Measurements from ENCODE around the gene BCLAF3. TPM values are rescaled to one million over a fixed set of nuclear protein-coding genes. Genes with fewer than 3 reads are reported as not detected.

BCLAF3 gene
- total RNA-seq, 2 experiments from 2014 or later: 2.9 to 3.2 TPM

- no peak for DNase-seq
- ATAC-seq: no peak
- POLR2A ChIA-PET: no interaction called here
Measured at GRCh38 chrX:19960913-19961312, 29.9 kb downstream of the BCLAF3 start.

GRCh38 chrX:19958552-19959486, 32.0 kb downstream of the BCLAF3 start:
- peaks cover 10% of the 10 kb centered on the region for H3K4me1 Mint-ChIP-seq (ENCODE audit: low read depth)
- no peak overlapping the region for H3K4me3 Mint-ChIP-seq
- H3K27me3 Mint-ChIP-seq: no peaks in the 10 kb centered on the region
- intact Hi-C loops (cut with micrococcal nuclease): no loop called here
- DNase-seq (no peak), ATAC-seq (no peak)
- ChIA-PET POLR2A (no interaction called here), CTCF (no interaction called here)
- TF ChIP-seq CTCF (IDR thresholded peaks at IDR 0.05): no peak
- H3K36me3 Mint-ChIP-seq (ENCODE audit: low read depth): peaks cover 4% of the 10 kb centered on the region
- no peaks in the 10 kb centered on the region for H3K9me3 Mint-ChIP-seq
- H3K27ac Mint-ChIP-seq: no peak overlapping the region

More at GRCh38 chrX:19960913-19961312, 29.9 kb downstream of the BCLAF3 start:
- Mint-ChIP-seq H3K27ac (no peak overlapping the region), H3K36me3 (ENCODE audit: low read depth) (peaks cover 13% of the 10 kb centered on the region), H3K9me3 (no peaks in the 10 kb centered on the region), H3K4me1 (ENCODE audit: low read depth) (peaks cover 23% of the 10 kb centered on the region), H3K4me3 (no peak overlapping the region), H3K27me3 (no peaks in the 10 kb centered on the region)
- CTCF ChIA-PET: no interaction called here
- no peak for TF ChIP-seq CTCF (IDR thresholded peaks at IDR 0.05)
- intact Hi-C loops (cut with micrococcal nuclease): no loop called here

GRCh38 chrX:19956923-19957322, 33.9 kb downstream of the BCLAF3 start:
- Mint-ChIP-seq H3K27me3 (no peaks in the 10 kb centered on the region), H3K4me3 (no peak overlapping the region), H3K36me3 (ENCODE audit: low read depth) (peaks cover 6% of the 10 kb centered on the region), H3K4me1 (ENCODE audit: low read depth) (peaks cover 10% of the 10 kb centered on the region), H3K9me3 (no peaks in the 10 kb centered on the region), H3K27ac (no peak overlapping the region)
- no peak for TF ChIP-seq CTCF (IDR thresholded peaks at IDR 0.05)
- ChIA-PET POLR2A (interaction anchor here (0.6 kb wide), 1 partner anchor 521 kb away, joined by 3 read pairs; no protein-coding TSS in a partner anchor), CTCF (no interaction called here)
- intact Hi-C loops (cut with micrococcal nuclease): no loop called here
- ATAC-seq (no peak), DNase-seq (no peak)

- H3K27me3 Mint-ChIP-seq: no peaks in the 10 kb centered on the region
- no peak for ATAC-seq
- POLR2A ChIA-PET: no interaction called here
- H3K36me3 Mint-ChIP-seq (ENCODE audit: low read depth): peaks cover 9% of the 10 kb centered on the region
- H3K4me1 Mint-ChIP-seq (ENCODE audit: low read depth): peaks cover 10% of the 10 kb centered on the region
- no peak for TF ChIP-seq CTCF (IDR thresholded peaks at IDR 0.05)
- H3K9me3 Mint-ChIP-seq: no peaks in the 10 kb centered on the region
- intact Hi-C loops (cut with micrococcal nuclease): no loop called here
- DNase-seq: no peak
- no peak overlapping the region for H3K27ac Mint-ChIP-seq
- CTCF ChIA-PET: no interaction called here
- H3K4me3 Mint-ChIP-seq: no peak overlapping the region
Measured at GRCh38 chrX:19956306-19956705, 34.6 kb downstream of the BCLAF3 start.

- Mint-ChIP-seq H3K4me1 (ENCODE audit: low read depth) (peaks cover 3% of the 10 kb centered on the region), H3K36me3 (ENCODE audit: low read depth) (peaks cover 12% of the 10 kb centered on the region), H3K27ac (no peak overlapping the region), H3K9me3 (no peaks in the 10 kb centered on the region), H3K27me3 (no peaks in the 10 kb centered on the region), H3K4me3 (no peak overlapping the region)
- TF ChIP-seq CTCF (IDR thresholded peaks at IDR 0.05): no peak
- ChIA-PET CTCF (no interaction called here), POLR2A (no interaction called here)
- intact Hi-C loops (cut with micrococcal nuclease): no loop called here
- ATAC-seq (no peak), DNase-seq (no peak)
Measured at GRCh38 chrX:19955306-19955705, 35.6 kb downstream of the BCLAF3 start.

Data from activated CD8-positive, alpha-beta T cell treated with anti-CD3 and anti-CD28 coated beads for 36 hours (primary cell).